CD4-positive, CD25-positive, alpha-beta regulatory T cell (primary cell): Measurements from ENCODE around the gene CYB5A. TPM values are rescaled to one million over a fixed set of nuclear protein-coding genes. Genes with fewer than 3 reads are reported as not detected.

Experiments used
- ATAC-seq, 2 donors: fragments of 150-1000 bp; cut with Tn5 transposase; one replicate each; pipeline ENCODE4 v1.10.0; 2021; ENCODE audit warnings: low read depth in 2 of 2, moderate number of reproducible peaks in 2 of 2, moderate library complexity in 1 of 2
- DNase-seq, 3 donors: peaks; one replicate each; pipeline versions ENCODE4 v3.0.0 to v3.0.0-alpha.2; 2012 to 2022; ENCODE audit warnings: mixed read lengths in 1 of 3
- H3K27ac ChIP-seq: one replicate; pipeline ENCODE4 v1.7.0; 2013; ENCODE audit warnings: mild to moderate bottlenecking, low read length; ENCODE audit not compliant: insufficient read depth, poor library complexity, severe bottlenecking
- H3K27me3 ChIP-seq: one replicate; pipeline ENCODE4 v1.7.0; 2013; ENCODE audit warnings: low read length; ENCODE audit not compliant: control insufficient read depth, insufficient read depth
- H3K36me3 ChIP-seq: one replicate; pipeline ENCODE4 v1.7.0; 2013; ENCODE audit warnings: mild to moderate bottlenecking, low read length, moderate library complexity; ENCODE audit not compliant: control insufficient read depth, insufficient read depth
- H3K4me1 ChIP-seq: 2 replicates; pipeline ENCODE4 v1.7.0; 2013; ENCODE audit warnings: mild to moderate bottlenecking, low read length; ENCODE audit not compliant: insufficient read depth, control insufficient read depth, poor library complexity, severe bottlenecking
- H3K4me3 ChIP-seq: one replicate; pipeline ENCODE4 v1.7.0; 2013; ENCODE audit warnings: low read depth, mild to moderate bottlenecking, low read length, moderate library complexity
- H3K9me3 ChIP-seq, 2 experiments: 1 replicate in 1 of 2; 2 replicates in 1 of 2; pipeline ENCODE4 v1.7.0; 2013; ENCODE audit warnings: low read length in 2 of 2, mild to moderate bottlenecking in 1 of 2, moderate library complexity in 1 of 2; ENCODE audit not compliant: control insufficient read depth in 2 of 2
- H3K27ac Mint-ChIP-seq, 3 donors: one replicate each; pipeline ENCODE4 v1.8.0; 2020 to 2022; ENCODE audit warnings: mild to moderate bottlenecking in 3 of 3, mixed read lengths in 3 of 3, moderate library complexity in 2 of 3
- H3K27me3 Mint-ChIP-seq: one replicate; pipeline ENCODE4 v1.8.0; 2022; ENCODE audit warnings: mild to moderate bottlenecking, mixed read lengths
- H3K36me3 Mint-ChIP-seq: one replicate; pipeline ENCODE4 v1.8.0; 2020; ENCODE audit warnings: mixed read lengths
- H3K4me1 Mint-ChIP-seq, 4 donors: one replicate each; pipeline ENCODE4 v1.8.0; 2020 to 2022; ENCODE audit warnings: mixed read lengths in 4 of 4, mild to moderate bottlenecking in 1 of 4
- H3K4me3 Mint-ChIP-seq, 4 donors: one replicate each; pipeline ENCODE4 v1.8.0; 2020 to 2022; ENCODE audit warnings: mild to moderate bottlenecking in 4 of 4, mixed read lengths in 4 of 4, moderate library complexity in 3 of 4
- H3K9me3 Mint-ChIP-seq, 7 donors: one replicate each; pipeline ENCODE4 v1.8.0; 2020 to 2022; ENCODE audit warnings: mixed read lengths in 7 of 7, mild to moderate bottlenecking in 3 of 7, moderate library complexity in 2 of 7
- polyA plus RNA-seq, 4 donors: library from polyadenylated mRNA; unstranded; fragments of 300-500 nt; fragmentation: Illumina TruSeq; gene quantifications; one replicate each; pipeline ENCODE4 v1.2.3, GENCODE V29; 2021
- total RNA-seq: library from RNA; stranded (reverse); gene quantifications from one replicate; pipeline ENCODE4 v1.2.3, GENCODE V29; 2022

CYB5A gene
- total and polyA plus RNA-seq, 5 donors from 2014 or later = 11.1 to 54.3 (median 49.8) TPM

DNA sequence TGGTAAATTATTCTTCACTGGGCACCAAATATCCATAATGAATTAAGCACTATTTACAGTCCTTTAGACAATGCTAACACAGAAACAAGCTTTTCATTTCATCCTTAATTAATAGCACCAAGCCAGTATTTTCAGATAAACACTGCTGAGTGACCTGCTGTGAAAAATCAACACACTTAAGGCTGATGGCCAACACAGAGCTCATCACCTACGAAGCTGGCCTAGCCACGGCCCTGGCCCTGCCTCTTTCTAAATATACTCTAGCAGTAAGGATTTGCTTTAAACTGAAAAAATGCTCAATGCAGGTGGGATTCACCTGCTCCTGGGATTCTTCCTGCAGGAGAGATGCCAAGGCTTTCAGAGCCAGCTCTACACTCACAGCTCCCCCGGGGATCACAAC lies 18.4 kb downstream of the CYB5A start:
- H3K27me3 ChIP-seq = no peaks in the 10 kb centered on the region
- no peak overlapping the region for H3K4me3 Mint-ChIP-seq

DNA sequence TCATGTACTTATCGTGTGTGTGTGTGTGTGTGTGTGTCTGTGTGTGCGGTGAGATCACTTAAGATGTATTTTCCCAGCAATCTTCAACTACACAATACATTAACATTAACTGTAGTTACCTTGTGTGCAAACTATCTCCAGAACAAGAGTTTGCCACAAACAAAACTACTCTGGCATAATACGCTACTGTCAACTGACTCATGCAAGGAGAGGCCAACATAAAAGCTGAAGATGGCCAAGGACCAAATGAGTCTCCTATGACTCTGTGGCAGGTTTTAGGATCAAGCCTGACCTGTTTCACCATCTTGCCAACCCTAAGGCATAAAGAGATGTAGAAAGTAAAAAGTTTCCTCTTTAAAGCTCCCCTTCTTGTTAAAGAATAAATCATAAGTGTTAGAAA lies 20.1 kb downstream of the CYB5A start:
- no peaks in the 10 kb centered on the region for H3K27me3 Mint-ChIP-seq
- no peak overlapping the region for H3K4me3 Mint-ChIP-seq
- Histone ChIP-seq H3K27me3 (no peaks in the 10 kb centered on the region), H3K4me1 (no peaks in the 10 kb centered on the region), H3K9me3 (no peaks in the 10 kb centered on the region), H3K36me3 (no peaks in the 10 kb centered on the region), H3K4me3 (no peak overlapping the region), H3K27ac (no peak overlapping the region)
- ATAC-seq = no peak
- DNase-seq = no peak
- H3K9me3 Mint-ChIP-seq = no peaks in the 10 kb centered on the region
- H3K4me1 Mint-ChIP-seq = peaks cover under 1 to 8% (median 6%) of the 10 kb centered on the region in 4 donors
- no peak overlapping the region for H3K27ac Mint-ChIP-seq
- H3K36me3 Mint-ChIP-seq = peaks cover 14% of the 10 kb centered on the region

More for the DNA sequence above, 18.4 kb downstream of the CYB5A start:
- peaks cover 4 to 8% (median 7%) of the 10 kb centered on the region in 4 donors for H3K4me1 Mint-ChIP-seq
- no peak overlapping the region for H3K27ac Mint-ChIP-seq
- H3K4me1 ChIP-seq = no peaks in the 10 kb centered on the region
- no peaks in the 10 kb centered on the region for H3K9me3 Mint-ChIP-seq
- H3K27me3 Mint-ChIP-seq = no peaks in the 10 kb centered on the region
- DNase-seq (no peak), ATAC-seq (no peak)
- H3K27ac ChIP-seq = no peak overlapping the region
- H3K36me3 ChIP-seq = no peaks in the 10 kb centered on the region
- H3K4me3 ChIP-seq = no peak overlapping the region
- H3K36me3 Mint-ChIP-seq = peaks cover 16% of the 10 kb centered on the region
- no peaks in the 10 kb centered on the region for H3K9me3 ChIP-seq

DNA sequence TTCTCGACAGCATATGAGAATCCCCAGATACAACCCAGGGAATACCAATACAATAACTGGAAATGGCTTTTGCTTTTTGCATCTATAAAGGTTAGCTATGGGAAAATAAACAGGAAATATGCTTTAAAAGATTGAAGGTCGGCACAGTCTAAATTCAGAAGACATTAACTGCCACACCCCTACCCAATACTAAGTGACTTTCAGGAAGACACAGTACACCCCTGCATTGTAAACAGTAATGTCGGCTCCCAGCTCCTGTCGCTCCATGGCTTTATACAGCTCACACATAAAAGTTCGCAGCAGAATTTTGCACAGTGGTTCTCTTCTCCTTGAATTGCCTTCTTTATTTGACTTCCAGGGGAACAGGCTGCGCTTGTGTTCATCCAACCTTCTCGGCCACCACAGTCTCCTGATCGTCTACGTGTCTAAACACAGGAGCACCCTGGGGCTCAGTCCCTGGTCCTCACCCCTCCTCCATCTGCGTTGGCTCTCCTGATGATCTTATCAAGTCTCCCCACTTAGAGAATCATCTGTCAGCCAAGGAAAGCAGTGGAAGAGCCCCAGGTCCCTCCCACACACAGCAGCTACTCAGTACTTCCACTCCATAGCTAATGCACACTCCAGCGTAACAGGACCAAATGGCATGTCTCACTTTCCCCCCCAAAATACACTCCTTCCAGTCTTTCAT lies 22.7 kb downstream of the CYB5A start:
- ATAC-seq (no peak), DNase-seq (no peak)
- no peaks in the 10 kb centered on the region for H3K4me1 ChIP-seq
- no peaks in the 10 kb centered on the region for H3K27me3 ChIP-seq
- Mint-ChIP-seq H3K36me3 (peaks cover 15% of the 10 kb centered on the region), H3K27ac (no peak overlapping the region), H3K9me3 (no peaks in the 10 kb centered on the region), H3K4me3 (no peak overlapping the region), H3K27me3 (no peaks in the 10 kb centered on the region), H3K4me1 (peaks cover 0 to 8% (median 8%) of the 10 kb centered on the region in 4 donors)
- H3K9me3 ChIP-seq = no peaks in the 10 kb centered on the region
- no peak overlapping the region for H3K4me3 ChIP-seq
- no peak overlapping the region for H3K27ac ChIP-seq
- H3K36me3 ChIP-seq = no peaks in the 10 kb centered on the region

DNA sequence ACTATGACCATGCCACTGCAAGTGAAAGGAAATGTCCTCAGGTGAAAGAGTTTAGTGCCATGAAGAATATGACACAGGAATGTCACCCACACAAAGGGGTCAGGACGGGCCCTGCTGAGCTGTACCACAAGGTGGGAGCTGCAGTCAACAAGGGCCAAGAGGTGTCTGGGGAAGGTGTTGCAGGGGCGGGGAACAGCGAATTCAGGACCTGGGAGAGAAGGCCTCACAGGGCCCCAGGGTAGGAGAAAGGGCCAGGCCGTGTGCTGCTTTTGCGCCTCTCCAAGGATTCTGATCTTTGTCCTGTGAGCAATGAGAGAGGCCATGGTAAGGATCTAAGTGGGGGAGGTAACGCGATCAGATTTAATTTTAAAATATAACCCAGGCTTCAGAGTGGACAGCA lies 23.6 kb downstream of the CYB5A start:
- Histone ChIP-seq H3K9me3 (no peaks in the 10 kb centered on the region), H3K27ac (no peak overlapping the region), H3K4me3 (no peak overlapping the region), H3K36me3 (no peaks in the 10 kb centered on the region), H3K27me3 (no peaks in the 10 kb centered on the region), H3K4me1 (no peaks in the 10 kb centered on the region)
- Mint-ChIP-seq H3K36me3 (peaks cover 17% of the 10 kb centered on the region), H3K9me3 (no peaks in the 10 kb centered on the region), H3K4me3 (peak overlapping the region in 1 of 4 donors; percentile 54), H3K27me3 (no peaks in the 10 kb centered on the region), H3K4me1 (peaks cover 0 to 8% (median 8%) of the 10 kb centered on the region in 4 donors), H3K27ac (peak overlapping the region in 1 of 3 donors; percentile 83)
- no peak for DNase-seq
- ATAC-seq = no peak

DNA sequence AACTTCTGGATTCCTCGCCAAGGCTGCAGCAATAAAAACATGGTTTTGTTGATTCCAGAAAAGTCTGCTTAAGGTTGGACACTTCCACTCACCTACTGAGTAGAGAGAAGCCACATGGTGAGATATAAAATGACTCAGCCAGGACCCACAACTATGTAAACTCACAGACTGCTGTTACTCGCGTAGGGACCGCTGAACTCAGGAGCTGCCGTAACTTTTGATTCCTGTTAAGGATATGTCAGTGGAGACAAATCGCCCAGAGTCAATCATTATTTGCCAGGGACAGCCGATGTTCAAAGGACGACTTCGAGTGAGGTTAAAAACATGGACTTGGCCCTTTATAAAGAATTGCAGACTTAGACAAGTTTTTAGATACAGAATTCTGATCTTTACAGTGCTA lies 25.6 kb downstream of the CYB5A start:
- H3K36me3 Mint-ChIP-seq = peaks cover 24% of the 10 kb centered on the region

DNA sequence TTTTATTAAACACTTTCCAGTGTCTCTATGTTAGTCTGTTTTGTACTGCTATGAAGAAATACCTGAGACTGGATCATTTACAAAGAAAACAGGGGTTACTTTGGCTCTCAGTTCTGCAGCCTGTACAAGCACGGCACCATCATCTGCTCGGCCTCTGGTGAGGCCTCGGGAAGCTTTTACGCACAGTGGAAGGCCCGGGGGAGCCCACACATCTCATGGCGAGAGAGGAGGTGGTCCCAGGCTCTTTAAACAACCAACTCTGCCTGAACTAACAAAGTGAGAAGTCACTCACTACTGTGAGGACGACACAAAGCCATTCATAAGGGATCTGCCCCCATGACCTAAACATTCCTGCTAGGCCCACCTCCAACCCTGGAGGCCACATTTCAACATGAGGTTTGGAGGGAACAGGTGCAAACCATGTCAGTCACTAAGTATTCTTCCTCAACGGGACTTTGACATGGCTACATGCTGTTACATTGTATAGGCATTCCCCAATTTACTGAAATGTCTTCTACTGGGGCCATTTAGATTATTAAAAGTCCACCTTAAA lies 26.1 kb downstream of the CYB5A start:
- ATAC-seq = no peak
- Histone ChIP-seq H3K4me3 (no peak overlapping the region), H3K27me3 (no peaks in the 10 kb centered on the region), H3K36me3 (peaks cover 9% of the 10 kb centered on the region), H3K27ac (no peak overlapping the region), H3K9me3 (no peaks in the 10 kb centered on the region), H3K4me1 (no peaks in the 10 kb centered on the region)
- Mint-ChIP-seq H3K36me3 (peaks cover 26% of the 10 kb centered on the region), H3K4me1 (peaks cover 0 to 8% (median 8%) of the 10 kb centered on the region in 4 donors), H3K4me3 (no peak overlapping the region), H3K27me3 (no peaks in the 10 kb centered on the region), H3K27ac (peak overlapping the region in 2 of 3 donors; percentile 4 to 16), H3K9me3 (no peaks in the 10 kb centered on the region)
- no peak for DNase-seq

More for the DNA sequence above, 25.6 kb downstream of the CYB5A start:
- no peak for DNase-seq
- Histone ChIP-seq H3K27me3 (no peaks in the 10 kb centered on the region), H3K9me3 (no peaks in the 10 kb centered on the region), H3K4me3 (no peak overlapping the region), H3K36me3 (peaks cover 8% of the 10 kb centered on the region), H3K4me1 (no peaks in the 10 kb centered on the region), H3K27ac (no peak overlapping the region)
- Mint-ChIP-seq H3K27me3 (no peaks in the 10 kb centered on the region), H3K9me3 (no peaks in the 10 kb centered on the region), H3K4me3 (no peak overlapping the region), H3K4me1 (peaks cover 0 to 8% (median 8%) of the 10 kb centered on the region in 4 donors), H3K27ac (peak overlapping the region in 1 of 3 donors; percentile 16)
- no peak for ATAC-seq

DNA sequence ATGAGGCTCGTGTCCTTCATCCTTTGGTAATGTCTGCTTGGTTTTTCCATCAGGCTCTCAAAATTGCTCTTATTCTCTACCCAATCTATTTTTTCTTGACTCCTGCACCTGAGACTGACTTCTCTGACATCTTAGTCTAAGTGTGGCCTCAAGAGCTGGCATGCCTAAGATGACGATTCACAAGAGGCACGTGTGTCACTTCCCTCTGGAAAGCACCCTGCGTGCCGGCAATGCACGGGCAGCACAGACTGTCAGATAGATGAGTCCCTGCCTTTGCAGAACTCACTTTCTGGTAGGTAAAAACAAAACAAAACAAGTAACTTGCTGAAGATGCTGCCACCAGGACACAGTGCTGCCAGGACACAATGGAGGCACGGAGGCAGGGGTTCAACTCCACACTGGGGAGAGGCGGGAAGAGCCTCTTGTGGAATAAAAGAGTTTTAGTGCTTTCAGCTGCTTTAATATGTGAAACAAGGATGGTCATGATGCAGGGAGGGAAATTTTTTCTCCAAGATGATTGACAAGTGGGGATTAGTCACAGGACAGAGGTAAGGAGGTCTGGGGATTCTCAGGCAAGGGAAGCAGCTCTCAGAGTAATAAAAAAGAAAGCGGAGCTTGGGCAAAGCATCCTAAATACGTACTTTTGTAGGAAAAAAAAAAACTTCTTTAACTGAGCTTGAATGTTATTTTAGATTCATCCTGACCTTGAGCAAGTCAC lies 27.3 kb downstream of the CYB5A start:
- H3K27ac Mint-ChIP-seq = peak overlapping the region in 1 of 3 donors; percentile 4
- Histone ChIP-seq H3K27ac (no peak overlapping the region), H3K4me1 (no peaks in the 10 kb centered on the region), H3K36me3 (peaks cover 11% of the 10 kb centered on the region), H3K4me3 (no peak overlapping the region), H3K9me3 (no peaks in the 10 kb centered on the region), H3K27me3 (no peaks in the 10 kb centered on the region)
- H3K27me3 Mint-ChIP-seq = no peaks in the 10 kb centered on the region
- peaks cover 0 to 8% (median 6%) of the 10 kb centered on the region in 4 donors for H3K4me1 Mint-ChIP-seq
- H3K9me3 Mint-ChIP-seq = no peaks in the 10 kb centered on the region
- peak in 1 of 2 donors; percentile 24 for ATAC-seq
- no peak overlapping the region for H3K4me3 Mint-ChIP-seq
- H3K36me3 Mint-ChIP-seq = peaks cover 28% of the 10 kb centered on the region
- DNase-seq = no peak
